CD4-positive, CD25-positive, alpha-beta regulatory T cell (primary cell): ENCODE results near the gene INSRR. TPM values are rescaled to one million over a fixed set of nuclear protein-coding genes. Genes with fewer than 3 reads are reported as not detected.
A peak's percentile ranks its signal among the peaks of the same experiment; 100 is the strongest.

Experiments used
- ATAC-seq, 2 donors: fragments of 150-1000 bp; cut with Tn5 transposase; one replicate each; pipeline ENCODE4 v1.10.0; 2021; ENCODE audit warnings: low read depth in 2 of 2, moderate number of reproducible peaks in 2 of 2, moderate library complexity in 1 of 2
- DNase-seq, 3 donors: peaks; one replicate each; pipeline versions ENCODE4 v3.0.0 to v3.0.0-alpha.2; 2012 to 2022; ENCODE audit warnings: mixed read lengths in 1 of 3
- H3K27ac ChIP-seq: one replicate; pipeline ENCODE4 v1.7.0; 2013; ENCODE audit warnings: mild to moderate bottlenecking, low read length; ENCODE audit not compliant: insufficient read depth, poor library complexity, severe bottlenecking
- H3K27me3 ChIP-seq: one replicate; pipeline ENCODE4 v1.7.0; 2013; ENCODE audit warnings: low read length; ENCODE audit not compliant: control insufficient read depth, insufficient read depth
- H3K36me3 ChIP-seq: one replicate; pipeline ENCODE4 v1.7.0; 2013; ENCODE audit warnings: mild to moderate bottlenecking, low read length, moderate library complexity; ENCODE audit not compliant: control insufficient read depth, insufficient read depth
- H3K4me1 ChIP-seq: 2 replicates; pipeline ENCODE4 v1.7.0; 2013; ENCODE audit warnings: mild to moderate bottlenecking, low read length; ENCODE audit not compliant: insufficient read depth, control insufficient read depth, poor library complexity, severe bottlenecking
- H3K4me3 ChIP-seq: one replicate; pipeline ENCODE4 v1.7.0; 2013; ENCODE audit warnings: low read depth, mild to moderate bottlenecking, low read length, moderate library complexity
- H3K9me3 ChIP-seq, 2 experiments: 1 replicate in 1 of 2; 2 replicates in 1 of 2; pipeline ENCODE4 v1.7.0; 2013; ENCODE audit warnings: low read length in 2 of 2, mild to moderate bottlenecking in 1 of 2, moderate library complexity in 1 of 2; ENCODE audit not compliant: control insufficient read depth in 2 of 2
- H3K27ac Mint-ChIP-seq, 3 donors: one replicate each; pipeline ENCODE4 v1.8.0; 2020 to 2022; ENCODE audit warnings: mild to moderate bottlenecking in 3 of 3, mixed read lengths in 3 of 3, moderate library complexity in 2 of 3
- H3K27me3 Mint-ChIP-seq: one replicate; pipeline ENCODE4 v1.8.0; 2022; ENCODE audit warnings: mild to moderate bottlenecking, mixed read lengths
- H3K36me3 Mint-ChIP-seq: one replicate; pipeline ENCODE4 v1.8.0; 2020; ENCODE audit warnings: mixed read lengths
- H3K4me1 Mint-ChIP-seq, 4 donors: one replicate each; pipeline ENCODE4 v1.8.0; 2020 to 2022; ENCODE audit warnings: mixed read lengths in 4 of 4, mild to moderate bottlenecking in 1 of 4
- H3K4me3 Mint-ChIP-seq, 4 donors: one replicate each; pipeline ENCODE4 v1.8.0; 2020 to 2022; ENCODE audit warnings: mild to moderate bottlenecking in 4 of 4, mixed read lengths in 4 of 4, moderate library complexity in 3 of 4
- H3K9me3 Mint-ChIP-seq, 7 donors: one replicate each; pipeline ENCODE4 v1.8.0; 2020 to 2022; ENCODE audit warnings: mixed read lengths in 7 of 7, mild to moderate bottlenecking in 3 of 7, moderate library complexity in 2 of 7
- polyA plus RNA-seq, 4 donors: library from polyadenylated mRNA; unstranded; fragments of 300-500 nt; fragmentation: Illumina TruSeq; gene quantifications; one replicate each; pipeline ENCODE4 v1.2.3, GENCODE V29; 2021
- total RNA-seq: library from RNA; stranded (reverse); gene quantifications from one replicate; pipeline ENCODE4 v1.2.3, GENCODE V29; 2022

INSRR gene
- total and polyA plus RNA-seq, 5 donors from 2014 or later: 0.07 TPM; not detected in 4

- ATAC-seq: peak; percentile 75 to 76
- Histone ChIP-seq H3K9me3 (no peaks in the 10 kb centered on the region), H3K4me1 (peaks cover 35% of the 10 kb centered on the region), H3K4me3 (peak within 1 kb of the TSS; percentile 64), H3K36me3 (no peaks in the 10 kb centered on the region), H3K27me3 (peaks cover 13% of the 10 kb centered on the region), H3K27ac (no peak within 1 kb of the TSS)
- Mint-ChIP-seq H3K36me3 (no peaks in the 10 kb centered on the region), H3K4me1 (peaks cover 8 to 36% (median 11%) of the 10 kb centered on the region in 4 donors), H3K4me3 (peak within 1 kb of the TSS; percentile 70 to 89 (median 84)), H3K9me3 (no peaks in the 10 kb centered on the region), H3K27me3 (peaks cover 56% of the 10 kb centered on the region), H3K27ac (peak within 1 kb of the TSS in 1 of 3 donors; percentile 70)
- DNase-seq: peak; percentile 42 to 74 (median 54)
Observed at GRCh38 chr1:156860628-156861423, 1.9 kb upstream of the INSRR start, which contains the start of gene NTRK1. TSS of gene NTRK1 (plus strand) at chr1:156860865. CDS start at chr1:156860935, 70 bp downstream.

DNA sequence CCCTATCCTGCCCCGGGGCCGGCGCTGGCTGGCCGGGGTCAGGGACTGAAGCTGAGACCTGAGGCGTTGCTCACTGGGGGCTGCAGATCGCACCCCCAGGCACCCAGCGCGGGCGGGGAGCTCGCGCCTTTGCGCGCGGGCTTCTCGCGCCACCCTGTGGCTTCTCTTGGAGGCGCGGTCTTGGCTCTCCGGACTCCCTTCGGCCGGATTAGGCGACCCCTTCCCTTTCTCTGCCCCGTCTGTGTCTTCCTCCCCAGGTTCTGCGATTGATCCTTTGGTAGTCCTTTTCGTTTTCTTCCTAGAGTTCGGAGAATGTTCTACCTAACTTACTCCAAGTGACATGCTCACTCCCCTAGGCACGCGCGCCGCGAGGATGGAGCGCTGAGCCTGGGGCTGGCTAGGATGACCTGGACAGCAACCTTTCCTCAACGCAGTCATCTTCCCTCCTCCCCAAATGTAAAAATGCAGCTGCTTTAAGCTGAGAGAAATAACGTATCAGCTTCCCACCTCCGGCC, 1.3 kb upstream of the INSRR start:
- peaks cover 35% of the 10 kb centered on the region for H3K4me1 ChIP-seq
- Mint-ChIP-seq H3K36me3 (no peaks in the 10 kb centered on the region), H3K9me3 (no peaks in the 10 kb centered on the region), H3K27me3 (peaks cover 56% of the 10 kb centered on the region), H3K27ac (peak overlapping the region in 1 of 3 donors; percentile 70), H3K4me3 (peak overlapping the region; percentile 70 to 89 (median 84)), H3K4me1 (peaks cover 8 to 30% (median 11%) of the 10 kb centered on the region in 4 donors)
- H3K36me3 ChIP-seq: no peaks in the 10 kb centered on the region
- ATAC-seq: peak; percentile 50 to 57
- no peaks in the 10 kb centered on the region for H3K9me3 ChIP-seq
- peak; percentile 40 to 60 (median 50) for DNase-seq
- H3K4me3 ChIP-seq: peak overlapping the region; percentile 64
- no peak overlapping the region for H3K27ac ChIP-seq
- peaks cover 13% of the 10 kb centered on the region for H3K27me3 ChIP-seq

DNA sequence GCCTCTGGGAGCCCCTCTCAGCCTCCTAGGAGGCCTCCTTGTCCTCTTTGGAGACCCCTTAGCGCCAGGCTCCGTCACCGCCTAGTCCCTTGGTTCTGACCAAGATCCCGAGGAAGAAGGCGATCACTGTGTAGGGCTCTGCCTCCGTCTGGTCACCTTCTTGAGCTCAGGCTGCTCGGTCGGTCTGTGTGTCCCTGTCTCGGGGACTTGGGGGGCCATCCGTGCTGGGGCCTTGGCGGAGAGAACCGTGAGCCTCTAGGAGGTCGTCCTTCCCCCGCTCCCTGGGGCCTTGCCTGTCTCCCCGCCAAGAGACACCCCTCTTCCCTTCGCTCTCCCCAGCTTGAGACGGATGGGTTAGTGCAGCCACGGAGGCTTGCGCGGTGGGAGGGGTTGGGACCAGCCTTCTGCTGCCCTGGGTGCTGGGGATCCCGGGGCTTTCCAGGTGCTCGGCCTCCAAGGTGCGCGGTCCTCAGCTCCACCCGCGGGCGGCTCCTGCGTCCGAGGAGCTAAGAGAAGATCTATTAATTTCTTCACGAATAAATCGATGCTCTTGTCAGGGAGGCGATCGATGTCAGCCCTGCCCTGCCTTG, 701 bp upstream of the INSRR start:
- Histone ChIP-seq H3K27me3 (peaks cover 13% of the 10 kb centered on the region), H3K27ac (no peak overlapping the region), H3K9me3 (no peaks in the 10 kb centered on the region), H3K4me1 (peaks cover 35% of the 10 kb centered on the region), H3K4me3 (no peak overlapping the region), H3K36me3 (no peaks in the 10 kb centered on the region)
- Mint-ChIP-seq H3K27ac (no peak overlapping the region), H3K4me3 (peak overlapping the region; percentile 57 to 85 (median 76)), H3K36me3 (no peaks in the 10 kb centered on the region), H3K27me3 (peaks cover 56% of the 10 kb centered on the region), H3K4me1 (peaks cover 8 to 30% (median 11%) of the 10 kb centered on the region in 4 donors), H3K9me3 (no peaks in the 10 kb centered on the region)
- DNase-seq: no peak
- ATAC-seq: no peak

- no peak overlapping the region for H3K27ac Mint-ChIP-seq
Observed at GRCh38 chr1:156858555-156858956, 361 bp downstream of the INSRR start.

DNA sequence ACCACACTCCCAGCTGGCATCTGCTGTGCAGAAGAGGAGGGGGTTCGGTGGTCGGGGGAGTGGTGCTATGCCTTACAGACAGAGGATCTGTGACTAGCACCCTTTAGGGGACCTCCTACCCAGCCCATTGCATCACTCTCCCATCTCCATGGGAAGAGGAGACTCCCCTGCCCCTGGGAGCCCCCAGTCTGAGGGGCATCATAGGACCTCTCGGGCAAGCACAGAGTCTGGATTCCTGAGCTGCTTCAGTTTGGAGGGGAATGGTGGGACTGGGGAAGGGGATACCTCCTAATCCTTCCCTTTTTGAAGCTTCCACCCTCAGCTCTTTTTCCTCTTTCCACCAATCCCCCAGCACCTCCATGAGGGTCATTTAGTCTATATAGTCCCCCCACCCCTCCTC, 1.4 kb downstream of the INSRR start:
- Histone ChIP-seq H3K27me3 (peaks cover 10% of the 10 kb centered on the region), H3K9me3 (no peaks in the 10 kb centered on the region), H3K4me3 (no peak overlapping the region), H3K27ac (no peak overlapping the region), H3K36me3 (no peaks in the 10 kb centered on the region), H3K4me1 (peaks cover 25% of the 10 kb centered on the region)
- H3K4me3 Mint-ChIP-seq: peak overlapping the region in 1 of 4 donors; percentile 59
- no peaks in the 10 kb centered on the region for H3K36me3 Mint-ChIP-seq
- H3K9me3 Mint-ChIP-seq: no peaks in the 10 kb centered on the region
- H3K27me3 Mint-ChIP-seq: peaks cover 45% of the 10 kb centered on the region
- peak overlapping the region in 1 of 3 donors; percentile 25 for H3K27ac Mint-ChIP-seq
- H3K4me1 Mint-ChIP-seq: peaks cover 0 to 20% (median 7%) of the 10 kb centered on the region in 4 donors
- no peak for ATAC-seq
- no peak for DNase-seq

More at GRCh38 chr1:156858555-156858956, 361 bp downstream of the INSRR start:
- Mint-ChIP-seq H3K9me3 (no peaks in the 10 kb centered on the region), H3K36me3 (no peaks in the 10 kb centered on the region), H3K4me3 (peak overlapping the region; percentile 31 to 49 (median 42)), H3K4me1 (peaks cover 7 to 26% (median 10%) of the 10 kb centered on the region in 4 donors), H3K27me3 (peaks cover 53% of the 10 kb centered on the region)
- no peak for ATAC-seq
- no peaks in the 10 kb centered on the region for H3K9me3 ChIP-seq
- H3K27me3 ChIP-seq: peaks cover 10% of the 10 kb centered on the region
- no peaks in the 10 kb centered on the region for H3K36me3 ChIP-seq
- DNase-seq: no peak
- no peak overlapping the region for H3K4me3 ChIP-seq
- peaks cover 35% of the 10 kb centered on the region for H3K4me1 ChIP-seq
- no peak overlapping the region for H3K27ac ChIP-seq

DNA sequence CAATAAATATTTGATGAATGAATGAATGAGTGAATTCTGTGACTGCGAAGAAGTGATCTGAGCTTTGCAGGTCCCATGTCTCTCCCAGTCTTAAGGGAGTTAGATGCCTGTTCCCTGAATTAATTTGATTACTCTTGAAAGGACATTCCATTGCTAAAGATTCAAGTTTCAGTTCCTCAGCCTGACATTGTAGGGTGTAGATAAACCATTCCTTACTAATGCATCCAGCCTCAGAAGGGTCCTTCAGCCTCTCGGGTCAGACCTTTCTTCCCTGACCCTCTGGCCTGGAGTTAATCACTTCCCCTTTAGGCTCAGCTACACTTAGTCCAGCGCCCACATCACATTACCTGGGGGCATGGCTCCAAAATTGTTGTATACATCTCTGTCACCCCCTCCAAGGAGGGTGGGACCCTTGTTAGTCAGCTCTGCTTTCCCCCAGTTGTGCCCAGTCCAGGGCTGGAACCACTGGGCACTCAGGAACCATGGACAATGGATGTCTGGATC, 2.6 kb downstream of the INSRR start:
- H3K4me3 Mint-ChIP-seq: no peak overlapping the region
- H3K27me3 ChIP-seq: peaks cover 1% of the 10 kb centered on the region
- H3K4me1 Mint-ChIP-seq: peaks cover 0 to 14% (median 6%) of the 10 kb centered on the region in 4 donors
- no peaks in the 10 kb centered on the region for H3K36me3 ChIP-seq
- H3K27ac ChIP-seq: no peak overlapping the region
- DNase-seq: no peak
- H3K27ac Mint-ChIP-seq: peak overlapping the region in 1 of 3 donors; percentile 61
- peaks cover 37% of the 10 kb centered on the region for H3K27me3 Mint-ChIP-seq
- H3K4me3 ChIP-seq: no peak overlapping the region
- no peak for ATAC-seq
- no peaks in the 10 kb centered on the region for H3K9me3 Mint-ChIP-seq
- no peaks in the 10 kb centered on the region for H3K9me3 ChIP-seq
- peaks cover 23% of the 10 kb centered on the region for H3K4me1 ChIP-seq
- H3K36me3 Mint-ChIP-seq: no peaks in the 10 kb centered on the region

- no peaks in the 10 kb centered on the region for H3K36me3 Mint-ChIP-seq
- H3K9me3 Mint-ChIP-seq: no peaks in the 10 kb centered on the region
Observed at GRCh38 chr1:156854634-156855033, 4.3 kb downstream of the INSRR start.

More at GRCh38 chr1:156854634-156855033, 4.3 kb downstream of the INSRR start:
- Mint-ChIP-seq H3K27ac (peak overlapping the region in 1 of 3 donors; percentile 26), H3K27me3 (peaks cover 27% of the 10 kb centered on the region), H3K4me1 (peaks cover 0 to 6% (median under 1%) of the 10 kb centered on the region in 4 donors), H3K4me3 (no peak overlapping the region)
- no peak for DNase-seq
- Histone ChIP-seq H3K9me3 (no peaks in the 10 kb centered on the region), H3K4me3 (no peak overlapping the region), H3K4me1 (peaks cover 6% of the 10 kb centered on the region), H3K36me3 (no peaks in the 10 kb centered on the region), H3K27ac (no peak overlapping the region), H3K27me3 (no peaks in the 10 kb centered on the region)
- no peak for ATAC-seq
